OCI-LY7 (cell line): ENCODE results near the gene RGCC. TPM values are rescaled to one million over a fixed set of nuclear protein-coding genes. Genes with fewer than 3 reads are reported as not detected.
"Not testable (repeated sequence)": the region's sequence is repeated elsewhere in the genome, so short reads cannot be mapped to it uniquely, and the experiment has no call there.

Source experiments
- BruUV-seq: library from RNA; stranded (reverse); fragments of 400-500 nt; replicated peaks from 2 replicates; lab custom pipeline; 2021; lab: Mats Ljungman, UMichigan
- CTCF ChIA-PET: fragments of 300-600 bp; sonication (Branson Sonifier 250); formaldehyde crosslinking; loops from one replicate; lab custom pipeline; 2022; ENCODE audit warnings: antibody characterized with exemption; ENCODE audit not compliant: unreplicated experiment; lab: Charles Lee
- POLR2A ChIA-PET: fragments of 300-600 bp; sonication (Branson Sonifier 250); formaldehyde crosslinking; loops from one replicate; lab custom pipeline; 2022; ENCODE audit warnings: antibody characterized with exemption; lab: Charles Lee
- DNase-seq: peaks from one replicate; pipeline ENCODE4 v3.0.0-alpha.2; 2015; ENCODE audit warnings: low spot score
- H2AFZ ChIP-seq: fragments of 200-600 bp; sonication (generic), shearing (Covaris generic); 2 replicates; pipeline ENCODE4 v1.6.1; 2014; ENCODE audit warnings: mild to moderate bottlenecking, antibody characterized with exemption, low read length, moderate library complexity
- H3K27ac ChIP-seq: fragments of 200-600 bp; sonication (generic); 2 replicates; pipeline ENCODE4 v1.5.1; 2014; ENCODE audit warnings: mixed run types, low read depth, mild to moderate bottlenecking, moderate library complexity, low read length, inconsistent platforms; ENCODE audit not compliant: poor library complexity, severe bottlenecking
- H3K36me3 ChIP-seq: fragments of 200-600 bp; sonication (generic); 2 replicates; pipeline ENCODE4 v1.6.1; 2014; ENCODE audit warnings: mild to moderate bottlenecking, antibody characterized with exemption, low read length, moderate library complexity, mixed read lengths; ENCODE audit not compliant: insufficient read depth
- H3K4me1 ChIP-seq: fragments of 200-600 bp; sonication (generic); 2 replicates; pipeline ENCODE4 v1.5.1; 2014; ENCODE audit warnings: mild to moderate bottlenecking, low read length; ENCODE audit not compliant: insufficient read depth, poor library complexity, severe bottlenecking
- H3K4me2 ChIP-seq: fragments of 200-600 bp; sonication (generic); 2 replicates; pipeline ENCODE4 v1.6.1; 2014; ENCODE audit warnings: mild to moderate bottlenecking, low read length
- H3K4me3 ChIP-seq: fragments of 200-600 bp; sonication (generic); 2 replicates; pipeline ENCODE4 v1.5.1; 2014; ENCODE audit warnings: mild to moderate bottlenecking, low read depth, low read length; ENCODE audit not compliant: poor library complexity, severe bottlenecking
- H3K79me2 ChIP-seq: fragments of 200-600 bp; sonication (generic); 2 replicates; pipeline ENCODE4 v1.6.1; 2016; ENCODE audit warnings: low read depth, mild to moderate bottlenecking, low read length, moderate library complexity, mixed read lengths; ENCODE audit not compliant: insufficient read depth
- H3K9me2 ChIP-seq: fragments of 200-600 bp; sonication (generic); 2 replicates; pipeline ENCODE4 v1.6.1; 2016; ENCODE audit warnings: mild to moderate bottlenecking, low read length, mixed read lengths; ENCODE audit not compliant: insufficient read depth
- H3K9me3 ChIP-seq: fragments of 200-600 bp; sonication (generic); 2 replicates; pipeline ENCODE4 v1.6.1; 2014; ENCODE audit warnings: mild to moderate bottlenecking, mixed run types, low read length, mixed read lengths
- H4K20me1 ChIP-seq: fragments of 200-600 bp; sonication (generic); 2 replicates; pipeline ENCODE4 v1.6.1; 2014; ENCODE audit warnings: mild to moderate bottlenecking, antibody characterized with exemption, low read length, moderate library complexity, mixed read lengths; ENCODE audit not compliant: insufficient read depth
- EZH2phosphoT487 ChIP-seq: fragments of 200-600 bp; sonication (generic); IDR thresholded peaks from 2 replicates; pipeline ENCODE4 v1.6.1; 2018; ENCODE audit warnings: low read depth, borderline replicate concordance, mild to moderate bottlenecking, mixed run types, antibody characterized with exemption, low read length, moderate library complexity, mixed read lengths
- intact Hi-C: fragments of 100-400 bp; cut with micrococcal nuclease; formaldehyde crosslinking; loops from one replicate; pipeline ENCODE4 v1.10.0; 2022; ENCODE audit not compliant: unreplicated experiment
- total RNA-seq, 2 experiments: library from RNA; depleted of rRNA in 1 of 2; stranded (reverse); fragments of >200 nt in 1 of 2; shearing (Covaris generic) in 1 of 2; gene quantifications; 2 replicates each; pipeline ENCODE4 v1.2.3, GENCODE V29; 2014 to 2022
- TF ChIP-seq, protein P1 (sequence below): fragments of 200-600 bp; sonication (generic); conservative IDR thresholded peaks from 2 replicates; pipeline ENCODE4 v1.5.1; 2014; ENCODE audit warnings: mild to moderate bottlenecking, antibody characterized with exemption, low read length, moderate library complexity, mixed read lengths

RGCC gene
- total RNA-seq, 2 experiments from 2014 or later = 101 to 274 TPM

DNA sequence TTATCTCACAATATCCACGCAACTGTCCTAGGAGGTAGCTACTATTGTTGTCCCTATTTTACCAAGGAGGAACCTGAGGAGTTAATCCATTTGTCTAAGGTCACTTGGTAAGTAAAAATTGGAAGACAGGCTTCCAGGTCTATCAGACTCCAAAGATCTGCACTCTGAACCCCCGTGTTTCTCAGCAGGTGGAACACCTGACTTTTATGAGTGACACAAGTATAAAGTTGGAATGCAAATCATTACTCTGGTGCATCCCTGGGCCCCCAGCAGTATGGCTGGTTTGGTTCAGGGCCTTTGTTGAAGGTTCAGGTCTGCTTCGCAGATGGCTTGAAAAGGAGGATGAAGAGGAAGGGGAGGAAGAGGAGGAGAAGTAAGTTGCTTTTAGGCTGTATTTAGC lies 46.0 kb downstream of the RGCC start:
- H3K4me2 ChIP-seq = peak overlapping the region; percentile 88

DNA sequence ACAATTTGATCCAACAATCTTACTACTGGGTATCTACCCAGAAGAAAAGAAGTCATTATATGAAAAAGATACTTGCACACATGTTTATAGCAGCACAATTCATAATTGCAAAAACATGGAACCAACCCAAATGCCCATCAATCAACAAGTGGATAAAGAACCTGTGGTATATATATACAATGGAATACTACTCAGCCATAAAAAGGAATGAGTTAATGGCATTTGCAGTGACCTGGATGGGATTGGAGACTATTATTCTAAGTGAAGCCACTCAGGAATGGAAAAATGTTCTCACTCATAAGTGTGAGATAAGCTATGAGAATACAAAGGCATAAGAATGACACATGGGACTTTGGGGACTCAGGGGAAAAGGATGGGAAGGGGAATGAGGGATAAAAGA lies 47.3 kb downstream of the RGCC start:
- not testable (repeated sequence) for BruUV-seq, H3K4me2 ChIP-seq
- POLR2A ChIA-PET = interaction anchor here (0.7 to 9.5 kb wide), 7 partner anchors 7 to 592 kb away, joined by 3 to 82 read pairs (median 4); partner anchors contain the start of gene RGCC

More for the DNA sequence above, 46.0 kb downstream of the RGCC start:
- no peaks in the 10 kb centered on the region for H4K20me1 ChIP-seq
- H3K4me1 ChIP-seq = peaks cover 82% of the 10 kb centered on the region
- DNase-seq = peak; percentile 86
- peak overlapping the region; percentile 98 for H3K27ac ChIP-seq
- no peaks in the 10 kb centered on the region for H3K9me2 ChIP-seq
- ChIA-PET POLR2A (interaction anchor here (1.4 to 9.5 kb wide), 3 partner anchors 9 to 45 kb away, joined by 4 to 82 read pairs (median 5); partner anchors contain the start of gene RGCC), CTCF (no interaction called here)
- no peak for TF ChIP-seq EZH2phosphoT487
- TF ChIP-seq, protein P1, sequence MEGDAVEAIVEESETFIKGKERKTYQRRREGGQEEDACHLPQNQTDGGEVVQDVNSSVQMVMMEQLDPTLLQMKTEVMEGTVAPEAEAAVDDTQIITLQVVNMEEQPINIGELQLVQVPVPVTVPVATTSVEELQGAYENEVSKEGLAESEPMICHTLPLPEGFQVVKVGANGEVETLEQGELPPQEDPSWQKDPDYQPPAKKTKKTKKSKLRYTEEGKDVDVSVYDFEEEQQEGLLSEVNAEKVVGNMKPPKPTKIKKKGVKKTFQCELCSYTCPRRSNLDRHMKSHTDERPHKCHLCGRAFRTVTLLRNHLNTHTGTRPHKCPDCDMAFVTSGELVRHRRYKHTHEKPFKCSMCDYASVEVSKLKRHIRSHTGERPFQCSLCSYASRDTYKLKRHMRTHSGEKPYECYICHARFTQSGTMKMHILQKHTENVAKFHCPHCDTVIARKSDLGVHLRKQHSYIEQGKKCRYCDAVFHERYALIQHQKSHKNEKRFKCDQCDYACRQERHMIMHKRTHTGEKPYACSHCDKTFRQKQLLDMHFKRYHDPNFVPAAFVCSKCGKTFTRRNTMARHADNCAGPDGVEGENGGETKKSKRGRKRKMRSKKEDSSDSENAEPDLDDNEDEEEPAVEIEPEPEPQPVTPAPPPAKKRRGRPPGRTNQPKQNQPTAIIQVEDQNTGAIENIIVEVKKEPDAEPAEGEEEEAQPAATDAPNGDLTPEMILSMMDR = no peak
- no peak overlapping the region for H2AFZ ChIP-seq
- peaks cover 27% of the 10 kb centered on the region for H3K9me3 ChIP-seq
- no peaks in the 10 kb centered on the region for H3K79me2 ChIP-seq
- BruUV-seq = no TSS peak
- intact Hi-C loops = loop anchor here (1.0 to 10.0 kb wide), 5 partner anchors 51 to 711 kb away; partner anchors contain the start of gene WBP4
- peaks cover 27% of the 10 kb centered on the region for H3K36me3 ChIP-seq
- peak overlapping the region; percentile 61 for H3K4me3 ChIP-seq

DNA sequence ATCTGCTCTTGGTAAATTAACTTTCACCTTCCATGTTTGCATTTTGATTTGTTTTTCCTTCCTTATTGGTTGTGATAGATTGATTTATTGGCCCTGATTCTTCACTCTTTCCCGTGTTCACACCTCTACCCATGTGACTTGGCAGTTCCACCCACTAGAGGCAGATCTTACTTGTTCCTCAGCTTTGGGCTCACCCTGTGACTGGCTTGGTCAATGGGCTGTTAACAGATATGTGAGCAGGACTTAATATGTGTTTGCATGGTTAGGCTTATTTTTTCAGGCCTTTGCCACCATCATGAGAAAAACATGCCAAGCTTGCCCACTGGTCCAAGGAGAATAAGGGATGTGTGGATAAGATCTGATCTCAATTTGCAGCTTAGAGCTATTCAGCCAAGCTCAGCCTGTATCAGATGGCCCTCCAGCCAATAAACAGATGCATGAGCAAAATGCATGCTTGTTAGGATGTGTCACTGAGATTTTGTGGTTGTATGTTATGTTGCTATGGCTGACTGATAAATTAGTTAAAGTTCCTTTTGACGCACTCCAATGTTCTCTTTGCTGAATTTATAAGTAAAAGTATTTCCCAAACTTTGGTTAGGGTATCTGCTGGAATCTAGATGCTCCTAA lies 48.0 kb downstream of the RGCC start:
- TF ChIP-seq, protein P1 = no peak
- no peak for TF ChIP-seq EZH2phosphoT487
- POLR2A ChIA-PET = interaction anchor here (0.7 to 9.5 kb wide), 6 partner anchors 8 to 593 kb away, joined by 3 to 82 read pairs (median 4); partner anchors contain the start of gene RGCC

More for the DNA sequence above, 47.3 kb downstream of the RGCC start:
- Histone ChIP-seq H3K4me3 (peak overlapping the region; percentile 25), H3K27ac (peak overlapping the region; percentile 98), H3K9me3 (peaks cover 27% of the 10 kb centered on the region), H3K36me3 (peaks cover 27% of the 10 kb centered on the region), H3K4me1 (peaks cover 69% of the 10 kb centered on the region)
- CTCF ChIA-PET = interaction anchor here (0.6 kb wide), 1 partner anchor 225 kb away, joined by 4 read pairs; no protein-coding TSS in a partner anchor
- not testable (repeated sequence) for H3K9me2 ChIP-seq, H2AFZ ChIP-seq, H3K79me2 ChIP-seq, H4K20me1 ChIP-seq, DNase-seq
- intact Hi-C loops = loop anchor here (5.0 to 10.0 kb wide), 3 partner anchors 410 to 712 kb away; partner anchors contain the start of gene WBP4

More for the DNA sequence above, 48.0 kb downstream of the RGCC start:
- Histone ChIP-seq H2AFZ (no peak overlapping the region), H3K4me2 (no peak overlapping the region), H3K27ac (no peak overlapping the region), H3K79me2 (no peaks in the 10 kb centered on the region), H4K20me1 (no peaks in the 10 kb centered on the region), H3K4me3 (no peak overlapping the region), H3K36me3 (peaks cover 27% of the 10 kb centered on the region), H3K4me1 (peaks cover 62% of the 10 kb centered on the region), H3K9me3 (peaks cover 27% of the 10 kb centered on the region), H3K9me2 (no peaks in the 10 kb centered on the region)
- CTCF ChIA-PET = interaction anchor here (0.6 kb wide), 1 partner anchor 225 kb away, joined by 4 read pairs; no protein-coding TSS in a partner anchor
- intact Hi-C loops = loop anchor here (10.0 kb wide), 1 partner anchor 409 kb away; no protein-coding TSS in a partner anchor
- DNase-seq = no peak
- no TSS peak for BruUV-seq
